ENCODE measurements around the gene LRRC25. TPM values are rescaled to one million over a fixed set of nuclear protein-coding genes. Genes with fewer than 3 reads are reported as not detected.
A peak's percentile ranks its signal among the peaks of the same experiment; 100 is the strongest.

Gene LRRC25
- total and polyA plus RNA-seq, 2 experiments from 2014 or later, result not detected

- TF ChIP-seq EZH2 (IDR thresholded peaks at IDR 0.05; ENCODE audit: insufficient read depth, poor library complexity, severe bottlenecking), result no peak
- TF ChIP-seq EZH2phosphoT487 (IDR thresholded peaks at IDR 0.05; ENCODE audit: insufficient read depth, low read depth), result no peak
- no peak overlapping the region for H3K4me2 ChIP-seq (ENCODE audit: unreplicated experiment)
Measured at GRCh38 chr19:18380843-18381242, 16.6 kb downstream of the LRRC25 start.

GRCh38 chr19:18379803-18380747 lies 17.3 kb downstream of the LRRC25 start:
- no peaks in the 10 kb centered on the region for H3K27me3 ChIP-seq (replicated peaks; ENCODE audit: insufficient read depth)
- H3K27ac ChIP-seq, result peak overlapping the region; percentile 51
- TF ChIP-seq EZH2phosphoT487 (IDR thresholded peaks at IDR 0.05; ENCODE audit: insufficient read depth, low read depth), result no peak
- TF ChIP-seq EZH2 (IDR thresholded peaks at IDR 0.05; ENCODE audit: insufficient read depth, poor library complexity, severe bottlenecking), result no peak
- peak overlapping the region; percentile 59 for H2AFZ ChIP-seq
- H4K20me1 ChIP-seq (ENCODE audit: insufficient read depth), result no peaks in the 10 kb centered on the region
- H3K9ac ChIP-seq, result peak overlapping the region; percentile 45
- no peaks in the 10 kb centered on the region for H3K9me2 ChIP-seq (ENCODE audit: insufficient read depth)
- WGBS, 2 experiments (ENCODE audit: low coverage in 1 of 2, low lambda C conversion rate in 2 of 2, missing lambda C conversion rate in 2 of 2), result 15 to 18% methylated on average over 22 of the region's 22 CpGs
- in situ Hi-C loops (cut with MboI), result no loop called here
- peak; percentile 98 for DNase-seq
- no peaks in the 10 kb centered on the region for H3K79me2 ChIP-seq (ENCODE audit: insufficient read depth)
- no peak overlapping the region for H3K4me2 ChIP-seq (ENCODE audit: unreplicated experiment)
- peaks cover 19% of the 10 kb centered on the region for H3K4me1 ChIP-seq (ENCODE audit: insufficient read depth)
- H3K9me3 ChIP-seq (ENCODE audit: low read depth), result no peaks in the 10 kb centered on the region
- no peaks in the 10 kb centered on the region for H3K36me3 ChIP-seq (ENCODE audit: low read depth)
- H3F3A ChIP-seq (ENCODE audit: insufficient read depth), result peaks cover 27% of the 10 kb centered on the region
- H3K4me3 ChIP-seq, result no peak overlapping the region

More at GRCh38 chr19:18380843-18381242, 16.6 kb downstream of the LRRC25 start:
- no peaks in the 10 kb centered on the region for H3K79me2 ChIP-seq (ENCODE audit: insufficient read depth)
- H2AFZ ChIP-seq, result peak overlapping the region; percentile 59; the same call in 1 of the 2 replicates
- DNase-seq, result no peak
- H3K4me1 ChIP-seq (ENCODE audit: insufficient read depth), result peaks cover 19% of the 10 kb centered on the region
- WGBS, 2 experiments (ENCODE audit: low coverage in 1 of 2, low lambda C conversion rate in 2 of 2, missing lambda C conversion rate in 2 of 2), result 65 to 67% methylated on average over 3 of the region's 3 CpGs
- 0 out of 2 replicates have a peak overlapping the region, but pooled peaks have one; percentile 6 for H3K9ac ChIP-seq
- H3K36me3 ChIP-seq (ENCODE audit: low read depth), result no peaks in the 10 kb centered on the region
- H3K27ac ChIP-seq, result peak overlapping the region; percentile 51
- no peaks in the 10 kb centered on the region for H3K9me2 ChIP-seq (ENCODE audit: insufficient read depth)
- no peaks in the 10 kb centered on the region for H3K27me3 ChIP-seq (replicated peaks; ENCODE audit: insufficient read depth)
- no peaks in the 10 kb centered on the region for H4K20me1 ChIP-seq (ENCODE audit: insufficient read depth)
- in situ Hi-C loops (cut with MboI), result no loop called here
- no peaks in the 10 kb centered on the region for H3K9me3 ChIP-seq (ENCODE audit: low read depth)
- H3K4me3 ChIP-seq, result no peak overlapping the region
- H3F3A ChIP-seq (ENCODE audit: insufficient read depth), result peaks cover 20% of the 10 kb centered on the region; the same call in 1 of the 2 replicates

- no peak overlapping the region for H3K9ac ChIP-seq
- DNase-seq, result no peak
- no peaks in the 10 kb centered on the region for H3K9me2 ChIP-seq (ENCODE audit: insufficient read depth)
- no peaks in the 10 kb centered on the region for H3K9me3 ChIP-seq (ENCODE audit: low read depth)
- 79 to 84% methylated on average over 6 of the region's 6 CpGs for WGBS, 2 experiments (ENCODE audit: low coverage in 1 of 2, low lambda C conversion rate in 2 of 2, missing lambda C conversion rate in 2 of 2)
- H4K20me1 ChIP-seq (ENCODE audit: insufficient read depth), result no peaks in the 10 kb centered on the region
- H3K36me3 ChIP-seq (ENCODE audit: low read depth), result no peaks in the 10 kb centered on the region
- no peak overlapping the region for H3K4me3 ChIP-seq
- no peaks in the 10 kb centered on the region for H3K79me2 ChIP-seq (ENCODE audit: insufficient read depth)
- H3K27ac ChIP-seq, result no peak overlapping the region
- H3K4me1 ChIP-seq (ENCODE audit: insufficient read depth), result peaks cover 28% of the 10 kb centered on the region
- TF ChIP-seq EZH2phosphoT487 (IDR thresholded peaks at IDR 0.05; ENCODE audit: insufficient read depth, low read depth) (no peak), EZH2 (IDR thresholded peaks at IDR 0.05; ENCODE audit: insufficient read depth, poor library complexity, severe bottlenecking) (no peak)
- H3K27me3 ChIP-seq (replicated peaks; ENCODE audit: insufficient read depth), result no peaks in the 10 kb centered on the region
- peaks cover 31% of the 10 kb centered on the region for H3F3A ChIP-seq (ENCODE audit: insufficient read depth)
- H3K4me2 ChIP-seq (ENCODE audit: unreplicated experiment), result no peak overlapping the region
- no peak overlapping the region for H2AFZ ChIP-seq
- in situ Hi-C loops (cut with MboI), result no loop called here
Measured at GRCh38 chr19:18377026-18377425, 20.4 kb downstream of the LRRC25 start.

- H3K79me2 ChIP-seq (ENCODE audit: insufficient read depth), result no peaks in the 10 kb centered on the region
- TF ChIP-seq EZH2 (IDR thresholded peaks at IDR 0.05; ENCODE audit: insufficient read depth, poor library complexity, severe bottlenecking) (no peak), EZH2phosphoT487 (IDR thresholded peaks at IDR 0.05; ENCODE audit: insufficient read depth, low read depth) (no peak)
- no peak overlapping the region for H3K4me3 ChIP-seq
- peaks cover 20% of the 10 kb centered on the region for H3F3A ChIP-seq (ENCODE audit: insufficient read depth)
- H4K20me1 ChIP-seq (ENCODE audit: insufficient read depth), result no peaks in the 10 kb centered on the region
- no peaks in the 10 kb centered on the region for H3K9me3 ChIP-seq (ENCODE audit: low read depth)
- H3K9me2 ChIP-seq (ENCODE audit: insufficient read depth), result no peaks in the 10 kb centered on the region
- DNase-seq, result peak; percentile 95
- H3K4me1 ChIP-seq (ENCODE audit: insufficient read depth), result peaks cover 18% of the 10 kb centered on the region
- H3K27ac ChIP-seq, result peak overlapping the region; percentile 91
- in situ Hi-C loops (cut with MboI), result no loop called here
- 15 to 17% methylated on average over 17 of the region's 17 CpGs for WGBS, 2 experiments (ENCODE audit: low coverage in 1 of 2, low lambda C conversion rate in 2 of 2, missing lambda C conversion rate in 2 of 2)
- no peaks in the 10 kb centered on the region for H3K36me3 ChIP-seq (ENCODE audit: low read depth)
- H2AFZ ChIP-seq, result peak overlapping the region; percentile 51
- peak overlapping the region; percentile 51 for H3K4me2 ChIP-seq (ENCODE audit: unreplicated experiment)
- H3K9ac ChIP-seq, result peak overlapping the region; percentile 77
- H3K27me3 ChIP-seq (replicated peaks; ENCODE audit: insufficient read depth), result no peaks in the 10 kb centered on the region
Measured at GRCh38 chr19:18373892-18374629, 23.4 kb downstream of the LRRC25 start.

Data from GM23248 (cell line).